ENCODE data around the gene SLC26A4. TPM values are rescaled to one million over a fixed set of nuclear protein-coding genes. Genes with fewer than 3 reads are reported as not detected.

Gene SLC26A4
- total RNA-seq, 1 donor from 2014 or later = 0.43 TPM

- Mint-ChIP-seq H3K9me3 (ENCODE audit: low read depth) (no peaks in the 10 kb centered on the region), H3K27ac (no peak overlapping the region), H3K4me3 (ENCODE audit: low read depth) (no peak overlapping the region), H3K36me3 (ENCODE audit: insufficient read depth) (peaks cover 39% of the 10 kb centered on the region), H3K4me1 (ENCODE audit: low read depth) (no peaks in the 10 kb centered on the region), H3K27me3 (no peaks in the 10 kb centered on the region)
- no peak for DNase-seq (ENCODE audit: low spot score, unreplicated experiment)
- TF ChIP-seq CTCF (IDR thresholded peaks at IDR 0.05; ENCODE audit: unreplicated experiment) = peak; percentile 43
Observed at GRCh38 chr7:107754642-107755041, 94.0 kb downstream of the SLC26A4 start.

GRCh38 chr7:107758667-107759066, 98.0 kb downstream of the SLC26A4 start:
- Mint-ChIP-seq H3K4me3 (ENCODE audit: low read depth) (no peak overlapping the region), H3K27ac (no peak overlapping the region), H3K27me3 (no peaks in the 10 kb centered on the region), H3K9me3 (ENCODE audit: low read depth) (no peaks in the 10 kb centered on the region), H3K4me1 (ENCODE audit: low read depth) (no peaks in the 10 kb centered on the region), H3K36me3 (ENCODE audit: insufficient read depth) (peaks cover 22% of the 10 kb centered on the region)
- DNase-seq (ENCODE audit: low spot score, unreplicated experiment) = no peak
- TF ChIP-seq CTCF (IDR thresholded peaks at IDR 0.05; ENCODE audit: unreplicated experiment) = no peak

- Mint-ChIP-seq H3K4me3 (ENCODE audit: low read depth) (no peak overlapping the region), H3K27ac (no peak overlapping the region), H3K36me3 (ENCODE audit: insufficient read depth) (no peaks in the 10 kb centered on the region), H3K9me3 (ENCODE audit: low read depth) (no peaks in the 10 kb centered on the region), H3K4me1 (ENCODE audit: low read depth) (no peaks in the 10 kb centered on the region), H3K27me3 (peaks cover 7% of the 10 kb centered on the region)
- no peak for DNase-seq (ENCODE audit: low spot score, unreplicated experiment)
- TF ChIP-seq CTCF (IDR thresholded peaks at IDR 0.05; ENCODE audit: unreplicated experiment) = no peak
Observed at GRCh38 chr7:107767391-107767790, 106.8 kb downstream of the SLC26A4 start.

Other genes with a start within 250 kb of the SLC26A4 start
- not detected in 2 replicates for gene GPR22, start 190.8 kb upstream of the SLC26A4 start, total RNA-seq
- 49.0 and 49.5 TPM in 2 replicates for gene COG5, start 96.9 kb upstream of the SLC26A4 start, total RNA-seq
- gene DUS4L, start 96.9 kb upstream of the SLC26A4 start, total RNA-seq = 11.4 and 16.8 TPM in 2 replicates
- 34.9 and 38.5 TPM in 2 replicates for gene BCAP29, start 80.6 kb upstream of the SLC26A4 start, total RNA-seq
- gene CBLL1, start 83.3 kb downstream of the SLC26A4 start, total RNA-seq = 34.0 and 37.7 TPM in 2 replicates
- gene SLC26A3, start 142.4 kb downstream of the SLC26A4 start, total RNA-seq = 2.0 and 2.8 TPM in 2 replicates
- gene DLD, start 230.4 kb downstream of the SLC26A4 start, total RNA-seq = 75.7 and 80.0 TPM in 2 replicates

All from progenitor cell of endocrine pancreas (in vitro differentiated cells).